ENCODE measurements around the gene CCNF. TPM values are rescaled to one million over a fixed set of nuclear protein-coding genes. Genes with fewer than 3 reads are reported as not detected.

Gene CCNF
- total and polyA plus RNA-seq, 4 donors = 0.88 to 46.3 (median 1.8) TPM

GRCh38 chr16:2384426-2384825 is 44.8 kb upstream of the CCNF start:
- Histone ChIP-seq H3K27me3 (ENCODE audit: control insufficient read depth in 4 of 4, insufficient read depth in 4 of 4, low read length in 3 of 4) (no peaks in the 10 kb centered on the region), H3K4me1 (ENCODE audit: control insufficient read depth in 4 of 4, insufficient read depth in 4 of 4, low read length in 3 of 4) (no peaks in the 10 kb centered on the region), H3K9me3 (ENCODE audit: control insufficient read depth in 4 of 4, low read length in 3 of 4) (peaks cover 0 to 8% (median 4%) of the 10 kb centered on the region in 4 donors), H3K9ac (ENCODE audit: low read depth in 1 of 2, low read length in 2 of 2) (no peak overlapping the region), H3K36me3 (ENCODE audit: control insufficient read depth in 4 of 4, insufficient read depth in 3 of 4, low read depth in 1 of 4, low read length in 3 of 4) (no peaks in the 10 kb centered on the region), H3K4me3 (ENCODE audit: low read depth in 1 of 3, low read length in 3 of 3) (no peak overlapping the region), H3K27ac (ENCODE audit: low read depth in 1 of 2, low read length in 2 of 2) (no peak overlapping the region)
- 81% methylated on average over 2 of the region's 2 CpGs for WGBS
- TF ChIP-seq EGR1 (IDR thresholded peaks at IDR 0.05; ENCODE audit: low read depth in 2 of 2) (no peak), MAX (IDR thresholded peaks at IDR 0.05) (no peak), CTCF (IDR thresholded peaks at IDR 0.05; ENCODE audit: low read depth, low read length, missing input control) (no peak), FOXA2 (IDR thresholded peaks at IDR 0.05) (no peak), HNF4A (conservative IDR thresholded peaks at IDR 0.05) (no peak), GABPA (IDR thresholded peaks at IDR 0.05 in 1 of 2, conservative IDR thresholded peaks at IDR 0.05 in 1 of 2) (no peak), SP1 (IDR thresholded peaks at IDR 0.05) (no peak), YY1 (IDR thresholded peaks at IDR 0.05) (no peak), JUND (IDR thresholded peaks at IDR 0.05) (no peak), RXRA (IDR thresholded peaks at IDR 0.05) (no peak), ZBTB33 (IDR thresholded peaks at IDR 0.05) (no peak), ATF3 (IDR thresholded peaks at IDR 0.05) (no peak), RAD21 (IDR thresholded peaks at IDR 0.05) (no peak), FOXA1 (IDR thresholded peaks at IDR 0.05) (no peak), HNF4G (IDR thresholded peaks at IDR 0.05) (no peak), TAF1 (conservative IDR thresholded peaks at IDR 0.05) (no peak), NR2F2 (IDR thresholded peaks at IDR 0.05) (no peak), REST (IDR thresholded peaks at IDR 0.05) (no peak)
- DNase-seq (ENCODE audit: low spot score) = no peak
